ENCODE results near the gene MC3R.

Gene MC3R

DNA sequence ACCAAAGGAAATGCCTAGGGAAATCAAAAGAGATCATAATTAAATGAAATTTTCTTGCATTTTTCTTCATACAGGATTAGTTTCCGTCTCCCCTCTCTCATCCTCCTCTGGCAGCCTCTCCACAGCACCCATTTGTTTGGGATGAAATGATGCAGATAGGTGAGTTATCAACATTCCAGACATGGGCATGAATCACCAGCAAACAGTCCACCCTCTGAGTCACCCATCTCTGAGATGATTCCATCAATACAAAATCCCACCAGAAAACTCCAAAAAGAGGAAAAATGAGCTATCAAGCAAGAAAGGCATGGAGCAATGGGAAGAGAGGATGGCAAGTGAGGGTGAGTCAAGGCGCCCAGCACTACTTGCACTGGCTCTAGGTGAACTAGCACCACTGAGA lies 11.4 kb downstream of the MC3R start:
- no peaks in the 10 kb centered on the region for H3K9me3 ChIP-seq (ENCODE audit: control insufficient read depth, insufficient read depth, low read depth, low read length)
- no peak for TF ChIP-seq SP2 (tag by site-specific recombination; IDR thresholded peaks at IDR 0.05)
- no peak for TF ChIP-seq ZNF510 (tag by site-specific recombination; IDR thresholded peaks at IDR 0.05; ENCODE audit: insufficient replicate concordance)
- TF ChIP-seq, protein P1, sequence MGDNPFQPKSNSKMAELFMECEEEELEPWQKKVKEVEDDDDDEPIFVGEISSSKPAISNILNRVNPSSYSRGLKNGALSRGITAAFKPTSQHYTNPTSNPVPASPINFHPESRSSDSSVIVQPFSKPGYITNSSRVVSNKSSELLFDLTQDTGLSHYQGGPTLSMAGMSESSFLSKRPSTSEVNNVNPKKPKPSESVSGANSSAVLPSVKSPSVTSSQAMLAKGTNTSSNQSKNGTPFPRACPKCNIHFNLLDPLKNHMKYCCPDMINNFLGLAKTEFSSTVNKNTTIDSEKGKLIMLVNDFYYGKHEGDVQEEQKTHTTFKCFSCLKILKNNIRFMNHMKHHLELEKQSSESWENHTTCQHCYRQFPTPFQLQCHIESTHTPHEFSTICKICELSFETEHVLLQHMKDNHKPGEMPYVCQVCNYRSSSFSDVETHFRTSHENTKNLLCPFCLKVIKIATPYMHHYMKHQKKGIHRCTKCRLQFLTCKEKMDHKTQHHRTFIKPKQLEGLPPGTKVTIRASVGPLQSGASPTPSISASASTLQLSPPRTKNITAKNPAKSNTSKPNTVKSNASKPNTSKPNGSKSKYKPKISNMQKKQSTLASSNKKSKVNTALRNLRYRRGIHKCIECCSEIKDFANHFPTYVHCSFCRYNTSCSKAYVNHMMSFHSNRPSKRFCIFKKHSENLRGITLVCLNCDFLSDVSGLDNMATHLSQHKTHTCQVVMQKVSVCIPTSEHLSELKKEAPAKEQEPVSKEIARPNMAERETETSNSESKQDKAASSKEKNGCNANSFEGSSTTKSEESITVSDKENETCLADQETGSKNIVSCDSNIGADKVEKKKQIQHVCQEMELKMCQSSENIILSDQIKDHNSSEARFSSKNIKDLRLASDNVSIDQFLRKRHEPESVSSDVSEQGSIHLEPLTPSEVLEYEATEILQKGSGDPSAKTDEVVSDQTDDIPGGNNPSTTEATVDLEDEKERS (tag by site-specific recombination; IDR thresholded peaks at IDR 0.05) = no peak
- TF ChIP-seq ZNF169 (tag by site-specific recombination; IDR thresholded peaks at IDR 0.05) = no peak
- TF ChIP-seq ZNF624 (tag by site-specific recombination; IDR thresholded peaks at IDR 0.05) = no peak
- TF ChIP-seq ZBTB8A (tag by site-specific recombination; IDR thresholded peaks at IDR 0.05) = no peak
- TF ChIP-seq, protein P2, sequence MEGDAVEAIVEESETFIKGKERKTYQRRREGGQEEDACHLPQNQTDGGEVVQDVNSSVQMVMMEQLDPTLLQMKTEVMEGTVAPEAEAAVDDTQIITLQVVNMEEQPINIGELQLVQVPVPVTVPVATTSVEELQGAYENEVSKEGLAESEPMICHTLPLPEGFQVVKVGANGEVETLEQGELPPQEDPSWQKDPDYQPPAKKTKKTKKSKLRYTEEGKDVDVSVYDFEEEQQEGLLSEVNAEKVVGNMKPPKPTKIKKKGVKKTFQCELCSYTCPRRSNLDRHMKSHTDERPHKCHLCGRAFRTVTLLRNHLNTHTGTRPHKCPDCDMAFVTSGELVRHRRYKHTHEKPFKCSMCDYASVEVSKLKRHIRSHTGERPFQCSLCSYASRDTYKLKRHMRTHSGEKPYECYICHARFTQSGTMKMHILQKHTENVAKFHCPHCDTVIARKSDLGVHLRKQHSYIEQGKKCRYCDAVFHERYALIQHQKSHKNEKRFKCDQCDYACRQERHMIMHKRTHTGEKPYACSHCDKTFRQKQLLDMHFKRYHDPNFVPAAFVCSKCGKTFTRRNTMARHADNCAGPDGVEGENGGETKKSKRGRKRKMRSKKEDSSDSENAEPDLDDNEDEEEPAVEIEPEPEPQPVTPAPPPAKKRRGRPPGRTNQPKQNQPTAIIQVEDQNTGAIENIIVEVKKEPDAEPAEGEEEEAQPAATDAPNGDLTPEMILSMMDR (tag by site-specific recombination; IDR thresholded peaks at IDR 0.05) = no peak
- no peak for TF ChIP-seq ZNF214 (tag by site-specific recombination; IDR thresholded peaks at IDR 0.05; ENCODE audit: borderline replicate concordance)
- TF ChIP-seq ZNF19 (tag by site-specific recombination; IDR thresholded peaks at IDR 0.05; ENCODE audit: low read depth) = no peak
- TF ChIP-seq, protein P3, sequence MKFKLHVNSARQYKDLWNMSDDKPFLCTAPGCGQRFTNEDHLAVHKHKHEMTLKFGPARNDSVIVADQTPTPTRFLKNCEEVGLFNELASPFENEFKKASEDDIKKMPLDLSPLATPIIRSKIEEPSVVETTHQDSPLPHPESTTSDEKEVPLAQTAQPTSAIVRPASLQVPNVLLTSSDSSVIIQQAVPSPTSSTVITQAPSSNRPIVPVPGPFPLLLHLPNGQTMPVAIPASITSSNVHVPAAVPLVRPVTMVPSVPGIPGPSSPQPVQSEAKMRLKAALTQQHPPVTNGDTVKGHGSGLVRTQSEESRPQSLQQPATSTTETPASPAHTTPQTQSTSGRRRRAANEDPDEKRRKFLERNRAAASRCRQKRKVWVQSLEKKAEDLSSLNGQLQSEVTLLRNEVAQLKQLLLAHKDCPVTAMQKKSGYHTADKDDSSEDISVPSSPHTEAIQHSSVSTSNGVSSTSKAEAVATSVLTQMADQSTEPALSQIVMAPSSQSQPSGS (tag by site-specific recombination; IDR thresholded peaks at IDR 0.05; ENCODE audit: low read depth) = no peak
- TF ChIP-seq ZNF354C (tag by site-specific recombination; IDR thresholded peaks at IDR 0.05; ENCODE audit: borderline replicate concordance, low read depth) = no peak
- no peak for TF ChIP-seq ZNF777 (tag by site-specific recombination; IDR thresholded peaks at IDR 0.05; ENCODE audit: borderline replicate concordance)
- no peak for TF ChIP-seq ZNF843 (tag by site-specific recombination; IDR thresholded peaks at IDR 0.05)
- no peak for TF ChIP-seq ZNF560 (tag by site-specific recombination; IDR thresholded peaks at IDR 0.05; ENCODE audit: borderline replicate concordance)
- TF ChIP-seq GLIS1 (tag by site-specific recombination; IDR thresholded peaks at IDR 0.05) = no peak
- TF ChIP-seq YY1 (tag by site-specific recombination; IDR thresholded peaks at IDR 0.05) = no peak
- TF ChIP-seq ZNF664 (tag by site-specific recombination; IDR thresholded peaks at IDR 0.05) = no peak

DNA sequence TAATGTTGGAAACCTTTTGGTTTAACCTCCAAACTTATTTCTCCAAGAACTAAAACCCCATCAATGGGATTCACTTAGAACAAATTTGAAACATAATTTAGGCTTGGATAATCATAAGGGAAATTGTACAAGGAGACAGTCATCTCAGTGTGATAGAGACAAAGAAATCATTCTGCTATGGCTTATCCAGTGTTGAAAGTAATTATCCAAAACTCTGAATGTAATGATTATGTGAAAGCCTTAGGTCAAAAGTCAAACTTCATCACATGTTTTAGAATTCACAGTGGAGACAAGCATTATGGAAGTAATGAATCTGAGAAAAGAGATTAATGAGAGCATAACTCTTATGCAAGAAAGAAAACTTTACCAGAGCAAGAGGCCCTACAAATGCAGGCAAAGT lies 20.0 kb downstream of the MC3R start:
- no peaks in the 10 kb centered on the region for H3K4me1 ChIP-seq (ENCODE audit: control insufficient read depth, insufficient read depth, low read length)
- ChIA-PET POLR2A (no interaction called here), CTCF (no interaction called here)
- H3K27ac ChIP-seq (ENCODE audit: extremely low read depth, low read depth, low read length) = no peak overlapping the region
- H3K36me3 ChIP-seq (ENCODE audit: control insufficient read depth in 2 of 2, insufficient read depth in 1 of 2, low read length in 2 of 2) = no peaks in the 10 kb centered on the region
- TF ChIP-seq ZNF311 (tag by site-specific recombination; IDR thresholded peaks at IDR 0.05; ENCODE audit: borderline replicate concordance) (no peak), ZSCAN23 (tag by site-specific recombination; IDR thresholded peaks at IDR 0.05) (no peak)
- TF ChIP-seq, protein P4, sequence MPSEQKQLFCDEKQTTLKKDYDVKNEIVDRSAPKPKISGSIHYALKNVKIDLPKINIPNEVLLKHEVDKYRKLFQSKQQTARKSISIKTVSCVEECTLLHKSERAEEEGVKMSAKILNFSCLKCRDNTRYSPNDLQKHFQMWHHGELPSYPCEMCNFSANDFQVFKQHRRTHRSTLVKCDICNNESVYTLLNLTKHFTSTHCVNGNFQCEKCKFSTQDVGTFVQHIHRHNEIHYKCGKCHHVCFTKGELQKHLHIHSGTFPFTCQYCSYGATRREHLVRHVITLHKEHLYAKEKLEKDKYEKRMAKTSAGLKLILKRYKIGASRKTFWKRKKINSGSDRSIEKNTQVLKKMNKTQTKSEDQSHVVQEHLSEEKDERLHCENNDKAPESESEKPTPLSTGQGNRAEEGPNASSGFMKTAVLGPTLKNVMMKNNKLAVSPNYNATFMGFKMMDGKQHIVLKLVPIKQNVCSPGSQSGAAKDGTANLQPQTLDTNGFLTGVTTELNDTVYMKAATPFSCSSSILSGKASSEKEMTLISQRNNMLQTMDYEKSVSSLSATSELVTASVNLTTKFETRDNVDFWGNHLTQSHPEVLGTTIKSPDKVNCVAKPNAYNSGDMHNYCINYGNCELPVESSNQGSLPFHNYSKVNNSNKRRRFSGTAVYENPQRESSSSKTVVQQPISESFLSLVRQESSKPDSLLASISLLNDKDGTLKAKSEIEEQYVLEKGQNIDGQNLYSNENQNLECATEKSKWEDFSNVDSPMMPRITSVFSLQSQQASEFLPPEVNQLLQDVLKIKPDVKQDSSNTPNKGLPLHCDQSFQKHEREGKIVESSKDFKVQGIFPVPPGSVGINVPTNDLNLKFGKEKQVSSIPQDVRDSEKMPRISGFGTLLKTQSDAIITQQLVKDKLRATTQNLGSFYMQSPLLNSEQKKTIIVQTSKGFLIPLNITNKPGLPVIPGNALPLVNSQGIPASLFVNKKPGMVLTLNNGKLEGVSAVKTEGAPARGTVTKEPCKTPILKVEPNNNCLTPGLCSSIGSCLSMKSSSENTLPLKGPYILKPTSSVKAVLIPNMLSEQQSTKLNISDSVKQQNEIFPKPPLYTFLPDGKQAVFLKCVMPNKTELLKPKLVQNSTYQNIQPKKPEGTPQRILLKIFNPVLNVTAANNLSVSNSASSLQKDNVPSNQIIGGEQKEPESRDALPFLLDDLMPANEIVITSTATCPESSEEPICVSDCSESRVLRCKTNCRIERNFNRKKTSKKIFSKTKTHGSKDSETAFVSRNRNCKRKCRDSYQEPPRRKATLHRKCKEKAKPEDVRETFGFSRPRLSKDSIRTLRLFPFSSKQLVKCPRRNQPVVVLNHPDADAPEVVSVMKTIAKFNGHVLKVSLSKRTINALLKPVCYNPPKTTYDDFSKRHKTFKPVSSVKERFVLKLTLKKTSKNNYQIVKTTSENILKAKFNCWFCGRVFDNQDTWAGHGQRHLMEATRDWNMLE (tag by site-specific recombination; conservative IDR thresholded peaks at IDR 0.05; ENCODE audit: low read depth) = no peak
- H3K4me3 ChIP-seq (ENCODE audit: low read depth, low read length) = no peak overlapping the region
- no peaks in the 10 kb centered on the region for H3K9me3 ChIP-seq (ENCODE audit: control insufficient read depth, insufficient read depth, low read depth, low read length)

More for the DNA sequence above, 11.4 kb downstream of the MC3R start:
- Histone ChIP-seq H3K4me1 (ENCODE audit: control insufficient read depth, insufficient read depth, low read length) (no peaks in the 10 kb centered on the region), H3K36me3 (ENCODE audit: control insufficient read depth in 2 of 2, insufficient read depth in 1 of 2, low read length in 2 of 2) (no peaks in the 10 kb centered on the region), H3K4me3 (ENCODE audit: low read depth, low read length) (no peak overlapping the region), H3K27ac (ENCODE audit: extremely low read depth, low read depth, low read length) (no peak overlapping the region)
- ChIA-PET CTCF (no interaction called here), POLR2A (no interaction called here)
